Heart left ventricle (tissue), 13 donors: ENCODE measurements around the gene PLXNA1.

Experiments
- CTCF ChIP-seq, 12 donors: fragments of 200-600 bp; sonication (generic) in 4 of 12; IDR thresholded peaks; one replicate each; pipeline versions ENCODE4 v1.5.0 to v1.8.0; 2018 to 2022; ENCODE audit warnings: antibody characterized with exemption in 12 of 12, mild to moderate bottlenecking in 5 of 12
- POLR2A ChIP-seq, 2 donors: fragments of 450-650 bp; IDR thresholded peaks; one replicate each; pipeline ENCODE4 v1.6.1; 2017; ENCODE audit warnings: antibody characterized with exemption in 2 of 2, mild to moderate bottlenecking in 2 of 2, moderate library complexity in 2 of 2
- donor health status: ischemic (EF 13 %, LVEDD 7.1; RV severe dilation, severe dysfunction).
- donor health status: DM: no; HTN: yes; CAD: no.
- donor health status: DM: no; HTN: no; CAD: no.
- donor health status: ischemic (EF 25% LVEDD 6.9; RV normal size, moderate dysfunction).
- donor health status: ischemic (EF 25% LVEDD 5.7; RV mildly dilated, moderate dysfunction).
- donor health status: ischemic (EF 35%, LVEDD 5.7; RV mildly dilated, moderate dysfunction).
- donor health status: nonischemic (EF 11% LVEDD 7.7; RV severe dilation, severe dysfunction).
- donor health status: DM: yes; HTN: yes; CAD: no.
- donor health status: PGD.
- donor health status: ischemic (EF 29% LVEDD 5.4; RV normal size, mild dysfunction).
- donor health status: nonischemic (EF 23%, LVEDD 6.1; RV moderate dilation, normal function).

- TF ChIP-seq CTCF (IDR thresholded peaks at IDR 0.05), result no peak
- TF ChIP-seq POLR2A (IDR thresholded peaks at IDR 0.05), result no peak
Measured at GRCh38 chr3:126964950-126965349, 18.0 kb upstream of the PLXNA1 start.
